T-cell (primary cell): ENCODE results near the gene ZSWIM4. TPM values are rescaled to one million over a fixed set of nuclear protein-coding genes. Genes with fewer than 3 reads are reported as not detected.
A peak's percentile ranks its signal among the peaks of the same experiment; 100 is the strongest.

ENCODE experiments used
- ATAC-seq, 4 experiments: fragments of 200-7000 bp in 3 of 4; fragments of 150-1000 bp in 1 of 4; cut with Tn5 transposase; replicated peaks in 1 of 4; 1 replicate in 3 of 4; 2 replicates in 1 of 4; pipeline ENCODE4 v1.10.0; 2021; ENCODE audit warnings: moderate library complexity in 3 of 4, mild to moderate bottlenecking in 2 of 4, moderate number of reproducible peaks in 1 of 4
- CTCF ChIA-PET, 2 donors: fragments of 300-600 bp; sonication (Branson Sonifier 250); formaldehyde crosslinking; loops; one replicate each; lab custom pipeline; 2022; ENCODE audit warnings: antibody characterized with exemption in 2 of 2; lab: Charles Lee
- POLR2A ChIA-PET, 2 donors: fragments of 300-600 bp; sonication (Branson Sonifier 250); formaldehyde crosslinking; loops; one replicate each; lab custom pipeline; 2022; ENCODE audit warnings: antibody characterized with exemption in 2 of 2; lab: Charles Lee
- DNase-seq, 35 experiments: peaks; one replicate each; pipeline versions ENCODE4 v3.0.0 to v3.0.0-alpha.2; 2013 to 2023
- H3K27ac ChIP-seq: one replicate; pipeline ENCODE4 v1.5.1; 2013; ENCODE audit warnings: low read length
- H3K27me3 ChIP-seq, 2 experiments: replicated peaks in 1 of 2; 1 replicate in 1 of 2; 2 replicates in 1 of 2; pipeline versions ENCODE4 v1.6.1 to v1.7.0; 2013; ENCODE audit warnings: low read length in 1 of 2, mixed read lengths in 1 of 2; ENCODE audit not compliant: control insufficient read depth in 2 of 2, insufficient read depth in 2 of 2; ENCODE audit errors: extremely low read depth in 1 of 2
- H3K36me3 ChIP-seq, 2 donors: 1 replicate in 1 of 2; 2 replicates in 1 of 2; pipeline versions ENCODE4 v1.6.1 to v1.7.0; 2013; ENCODE audit warnings: low read length in 1 of 2; ENCODE audit not compliant: control insufficient read depth in 2 of 2, insufficient read depth in 1 of 2; ENCODE audit errors: extremely low read depth in 1 of 2
- H3K4me1 ChIP-seq, 2 experiments: 1 replicate in 1 of 2; 2 replicates in 1 of 2; pipeline versions ENCODE4 v1.6.1 to v1.7.0; 2013; ENCODE audit warnings: low read length in 2 of 2, mixed read lengths in 1 of 2; ENCODE audit not compliant: insufficient read depth in 2 of 2, control insufficient read depth in 1 of 2; ENCODE audit errors: extremely low read depth in 1 of 2
- H3K4me3 ChIP-seq, 2 donors: 1 replicate in 1 of 2; 2 replicates in 1 of 2; pipeline versions ENCODE4 v1.5.1 to v1.7.0; 2013; ENCODE audit warnings: mild to moderate bottlenecking in 2 of 2, low read length in 1 of 2, moderate library complexity in 1 of 2; ENCODE audit not compliant: control insufficient read depth in 1 of 2; ENCODE audit errors: extremely low read depth in 1 of 2
- H3K9me3 ChIP-seq: 2 replicates; pipeline ENCODE4 v1.7.0; 2013
- H3K27ac Mint-ChIP-seq, 2 donors: one replicate each; pipeline ENCODE4 v1.8.0; 2020 to 2021; ENCODE audit warnings: mild to moderate bottlenecking in 2 of 2, mixed read lengths in 2 of 2
- H3K27me3 Mint-ChIP-seq, 2 donors: one replicate each; pipeline ENCODE4 v1.8.0; 2021 to 2022; ENCODE audit warnings: mixed read lengths in 2 of 2
- H3K36me3 Mint-ChIP-seq: one replicate; pipeline ENCODE4 v1.8.0; 2021; ENCODE audit warnings: mixed read lengths
- H3K4me1 Mint-ChIP-seq, 3 donors: one replicate each; pipeline ENCODE4 v1.8.0; 2020 to 2022; ENCODE audit warnings: mixed read lengths in 3 of 3, mild to moderate bottlenecking in 1 of 3
- H3K4me3 Mint-ChIP-seq, 3 donors: one replicate each; pipeline ENCODE4 v1.8.0; 2020 to 2022; ENCODE audit warnings: mild to moderate bottlenecking in 3 of 3, mixed read lengths in 3 of 3, moderate library complexity in 3 of 3
- H3K9me3 Mint-ChIP-seq, 3 donors: one replicate each; pipeline ENCODE4 v1.8.0; 2020 to 2022; ENCODE audit warnings: mixed read lengths in 3 of 3
- WGBS: methylation state at CpG from one replicate; pipeline ENCODE4 v1.1.5; 2013; ENCODE audit warnings: missing lambda C conversion rate; ENCODE audit not compliant: insufficient coverage; 5-methylcytosine and 5-hydroxymethylcytosine counted together
- total RNA-seq, 35 experiments: library from RNA in 6 of 35; stranded (reverse) in 6 of 35; fragments of 120-200 nt in 1 of 35; gene quantifications; one replicate each; pipeline versions ENCODE4 v1.2.1 to v1.2.4 and lab custom pipeline; 2013 to 2026

Gene ZSWIM4
- total RNA-seq, 5 donors from 2014 or later (not counting 1 experiment from before 2014, with no cell fraction given) = 5.4 to 9.8 (median 9.0) TPM

GRCh38 chr19:13826652-13827235 is 31.5 kb downstream of the ZSWIM4 start:
- 91% methylated on average over 6 of the region's 9 CpGs for WGBS
- H3K27me3 Mint-ChIP-seq = no peaks in the 10 kb centered on the region
- no peaks in the 10 kb centered on the region for H3K4me1 ChIP-seq
- peaks cover 0 to 12% of the 10 kb centered on the region in 2 donors for H3K36me3 ChIP-seq
- POLR2A ChIA-PET = interaction anchor here in 1 of 2 donors (0.7 kb wide), 1 partner anchor 58 kb away, joined by 4 read pairs; no protein-coding TSS in a partner anchor
- H3K27me3 ChIP-seq = no peaks in the 10 kb centered on the region
- no peak for ATAC-seq
- no peak for DNase-seq
- no peaks in the 10 kb centered on the region for H3K9me3 Mint-ChIP-seq
- H3K4me3 Mint-ChIP-seq = peak overlapping the region in 1 of 3 donors; percentile 19
- CTCF ChIA-PET = interaction anchor here in 1 of 2 donors (0.5 to 0.7 kb wide), 2 partner anchors 42 to 165 kb away, joined by 3 to 6 read pairs; no protein-coding TSS in a partner anchor
- H3K4me1 Mint-ChIP-seq = peaks cover 3 to 7% (median 3%) of the 10 kb centered on the region in 3 donors
- no peak overlapping the region for H3K27ac Mint-ChIP-seq
- no peaks in the 10 kb centered on the region for H3K9me3 ChIP-seq
- H3K4me3 ChIP-seq = no peak overlapping the region
- H3K27ac ChIP-seq = no peak overlapping the region
- peaks cover 16% of the 10 kb centered on the region for H3K36me3 Mint-ChIP-seq

GRCh38 chr19:13827656-13828055 is 32.4 kb downstream of the ZSWIM4 start:
- peaks cover 18% of the 10 kb centered on the region for H3K36me3 Mint-ChIP-seq
- H3K27me3 ChIP-seq = no peaks in the 10 kb centered on the region
- H3K4me3 ChIP-seq = no peak overlapping the region
- H3K27me3 Mint-ChIP-seq = no peaks in the 10 kb centered on the region
- ChIA-PET POLR2A (interaction anchor here (0.6 to 0.7 kb wide), 4 partner anchors 10 to 1037 kb away, joined by 4 to 7 read pairs (median 6); partner anchors contain the start of gene JUNB (in 1 of the 2)), CTCF (interaction anchor here in 1 of 2 donors (0.5 to 0.7 kb wide), 2 partner anchors 43 to 164 kb away, joined by 3 to 6 read pairs; no protein-coding TSS in a partner anchor)
- peaks cover 3 to 7% (median 4%) of the 10 kb centered on the region in 3 donors for H3K4me1 Mint-ChIP-seq
- DNase-seq (no peak), ATAC-seq (peak in 1 of 4 experiments; percentile 4)
- H3K27ac ChIP-seq = no peak overlapping the region
- 73% methylated on average over 3 of the region's 4 CpGs for WGBS
- no peak overlapping the region for H3K4me3 Mint-ChIP-seq
- no peaks in the 10 kb centered on the region for H3K4me1 ChIP-seq
- peak overlapping the region in 1 of 2 donors; percentile 1 for H3K27ac Mint-ChIP-seq
- peaks cover 0 to 12% of the 10 kb centered on the region in 2 donors for H3K36me3 ChIP-seq
- H3K9me3 Mint-ChIP-seq = no peaks in the 10 kb centered on the region
- H3K9me3 ChIP-seq = no peaks in the 10 kb centered on the region

GRCh38 chr19:13830114-13830740 is 35.0 kb downstream of the ZSWIM4 start:
- DNase-seq = peak in 1 of 35 experiments; percentile 46
- CTCF ChIA-PET = interaction anchor here in 1 of 2 donors (0.5 kb wide), 1 partner anchor 32 kb away, joined by 6 read pairs; no protein-coding TSS in a partner anchor

GRCh38 chr19:13830741-13831536 is 35.7 kb downstream of the ZSWIM4 start:
- H3K4me1 Mint-ChIP-seq = peaks cover 18 to 29% (median 27%) of the 10 kb centered on the region in 3 donors
- Histone ChIP-seq H3K36me3 (peaks cover 4 to 13% of the 10 kb centered on the region in 2 donors), H3K4me3 (no peak overlapping the region), H3K27me3 (no peaks in the 10 kb centered on the region), H3K9me3 (no peaks in the 10 kb centered on the region), H3K27ac (no peak overlapping the region), H3K4me1 (peaks cover 0 to 29% of the 10 kb centered on the region in 2 experiments)
- 94% methylated on average over 24 of the region's 32 CpGs for WGBS
- peaks cover 12% of the 10 kb centered on the region for H3K36me3 Mint-ChIP-seq
- ATAC-seq (no peak), DNase-seq (peak in 4 of 35 experiments; percentile 21 to 51 (median 29))
- no peaks in the 10 kb centered on the region for H3K9me3 Mint-ChIP-seq
- H3K27ac Mint-ChIP-seq = peak overlapping the region; percentile 15 to 16
- POLR2A ChIA-PET = no interaction called here
- no peak overlapping the region for H3K4me3 Mint-ChIP-seq
- CTCF ChIA-PET = no interaction called here
- no peaks in the 10 kb centered on the region for H3K27me3 Mint-ChIP-seq

More at GRCh38 chr19:13830114-13830740, 35.0 kb downstream of the ZSWIM4 start:
- peak in 1 of 4 experiments; percentile 1 for ATAC-seq
- Mint-ChIP-seq H3K27ac (peak overlapping the region in 1 of 2 donors; percentile 22), H3K36me3 (peaks cover 14% of the 10 kb centered on the region), H3K4me1 (peaks cover 17 to 28% (median 24%) of the 10 kb centered on the region in 3 donors), H3K9me3 (no peaks in the 10 kb centered on the region), H3K4me3 (no peak overlapping the region), H3K27me3 (no peaks in the 10 kb centered on the region)
- POLR2A ChIA-PET = no interaction called here
- no peak overlapping the region for H3K4me3 ChIP-seq
- H3K9me3 ChIP-seq = no peaks in the 10 kb centered on the region
- peaks cover 4 to 9% of the 10 kb centered on the region in 2 donors for H3K36me3 ChIP-seq
- H3K4me1 ChIP-seq = peaks cover 0 to 24% of the 10 kb centered on the region in 2 experiments
- H3K27ac ChIP-seq = no peak overlapping the region
- 95% methylated on average over 45 of the region's 47 CpGs for WGBS
- no peaks in the 10 kb centered on the region for H3K27me3 ChIP-seq

- Mint-ChIP-seq H3K27ac (peak overlapping the region in 1 of 2 donors; percentile 54), H3K4me3 (peak overlapping the region in 1 of 3 donors; percentile 84)
Observed at GRCh38 chr19:13831537-13832467, 36.6 kb downstream of the ZSWIM4 start.

More at GRCh38 chr19:13831537-13832467, 36.6 kb downstream of the ZSWIM4 start:
- Histone ChIP-seq H3K4me3 (no peak overlapping the region), H3K27ac (no peak overlapping the region), H3K27me3 (no peaks in the 10 kb centered on the region), H3K4me1 (peaks cover 6 to 38% of the 10 kb centered on the region in 2 experiments), H3K36me3 (peaks cover 4 to 18% of the 10 kb centered on the region in 2 donors), H3K9me3 (no peaks in the 10 kb centered on the region)
- H3K36me3 Mint-ChIP-seq = peaks cover 9% of the 10 kb centered on the region
- CTCF ChIA-PET = no interaction called here
- H3K4me1 Mint-ChIP-seq = peaks cover 24 to 34% (median 32%) of the 10 kb centered on the region in 3 donors
- H3K9me3 Mint-ChIP-seq = no peaks in the 10 kb centered on the region
- ATAC-seq (no peak), DNase-seq (peak in 2 of 35 experiments; percentile 14 to 26)
- H3K27me3 Mint-ChIP-seq = no peaks in the 10 kb centered on the region
- POLR2A ChIA-PET = no interaction called here
- 96% methylated on average over 10 of the region's 22 CpGs for WGBS
